Osteoblast (primary cell): Measurements from ENCODE around the gene RBM44. TPM values are rescaled to one million over a fixed set of nuclear protein-coding genes. Genes with fewer than 3 reads are reported as not detected.

Experiments
- DNase-seq: peaks from one replicate; pipeline ENCODE4 v3.0.0; 2011; ENCODE audit warnings: low spot score, mixed read lengths; ENCODE audit not compliant: insufficient read length; ENCODE audit errors: missing footprints
- H2AFZ ChIP-seq: 2 replicates; pipeline ENCODE4 v1.6.0; 2011; ENCODE audit warnings: mild to moderate bottlenecking, low read length
- H3K27ac ChIP-seq: 2 replicates; pipeline ENCODE4 v1.5.1; 2011; ENCODE audit warnings: mild to moderate bottlenecking, low read depth, low read length, moderate library complexity
- H3K27me3 ChIP-seq: 2 replicates; pipeline ENCODE4 v1.6.0; 2012; ENCODE audit warnings: mild to moderate bottlenecking, control low read depth, inconsistent platforms, low read length, moderate library complexity; ENCODE audit not compliant: insufficient read depth
- H3K36me3 ChIP-seq: 2 replicates; pipeline ENCODE4 v1.5.1; 2011; ENCODE audit warnings: mild to moderate bottlenecking, low read length, control low read depth, moderate library complexity; ENCODE audit not compliant: insufficient read depth
- H3K4me1 ChIP-seq: 2 replicates; pipeline ENCODE4 v1.5.1; 2011; ENCODE audit warnings: mild to moderate bottlenecking, low read length, control low read depth, moderate library complexity; ENCODE audit not compliant: insufficient read depth
- H3K4me2 ChIP-seq: 2 replicates; pipeline ENCODE4 v1.6.0; 2011; ENCODE audit warnings: mild to moderate bottlenecking, low read length; ENCODE audit not compliant: insufficient read depth
- H3K4me3 ChIP-seq: fragments of 200-600 bp; sonication (generic); 3 replicates; pipeline ENCODE4 v1.5.1; 2012; ENCODE audit warnings: mild to moderate bottlenecking, low read length, inconsistent platforms; ENCODE audit not compliant: insufficient read depth
- H3K79me2 ChIP-seq: 2 replicates; pipeline ENCODE4 v1.6.0; 2012; ENCODE audit warnings: mild to moderate bottlenecking, low read length, control low read depth, inconsistent platforms; ENCODE audit not compliant: insufficient read depth
- H3K9me3 ChIP-seq: 2 replicates; pipeline ENCODE4 v1.5.1; 2011; ENCODE audit warnings: low read depth, low read length, control low read depth
- H4K20me1 ChIP-seq: 2 replicates; pipeline ENCODE4 v1.6.0; 2012; ENCODE audit warnings: mild to moderate bottlenecking, low read length, control low read depth; ENCODE audit not compliant: insufficient read depth
- CTCF ChIP-seq: IDR thresholded peaks from 2 replicates; pipeline ENCODE4 v1.5.1; 2011; ENCODE audit warnings: mild to moderate bottlenecking, low read depth, low read length, moderate library complexity; ENCODE audit errors: extremely low read depth
- total RNA-seq: library from RNA; depleted of rRNA; stranded (reverse); fragments of >200 nt; gene quantifications from 2 replicates; pipeline ENCODE4 v1.2.3, GENCODE V29; 2012

Gene RBM44
- total RNA-seq, 1 donor = 0.72 TPM

GRCh38 chr2:237870754-237871651 lies 72.4 kb downstream of the RBM44 start:
- no peak overlapping the region for H3K4me2 ChIP-seq
- no peaks in the 10 kb centered on the region for H3K79me2 ChIP-seq
- no peak for TF ChIP-seq CTCF
- H2AFZ ChIP-seq = no peak overlapping the region
- H3K4me1 ChIP-seq = peaks cover 37% of the 10 kb centered on the region
- H3K36me3 ChIP-seq = no peaks in the 10 kb centered on the region
- no peaks in the 10 kb centered on the region for H4K20me1 ChIP-seq
- no peaks in the 10 kb centered on the region for H3K27me3 ChIP-seq
- DNase-seq = peak; percentile 48
- no peaks in the 10 kb centered on the region for H3K9me3 ChIP-seq
- no peak overlapping the region for H3K4me3 ChIP-seq
- no peak overlapping the region for H3K27ac ChIP-seq

DNA sequence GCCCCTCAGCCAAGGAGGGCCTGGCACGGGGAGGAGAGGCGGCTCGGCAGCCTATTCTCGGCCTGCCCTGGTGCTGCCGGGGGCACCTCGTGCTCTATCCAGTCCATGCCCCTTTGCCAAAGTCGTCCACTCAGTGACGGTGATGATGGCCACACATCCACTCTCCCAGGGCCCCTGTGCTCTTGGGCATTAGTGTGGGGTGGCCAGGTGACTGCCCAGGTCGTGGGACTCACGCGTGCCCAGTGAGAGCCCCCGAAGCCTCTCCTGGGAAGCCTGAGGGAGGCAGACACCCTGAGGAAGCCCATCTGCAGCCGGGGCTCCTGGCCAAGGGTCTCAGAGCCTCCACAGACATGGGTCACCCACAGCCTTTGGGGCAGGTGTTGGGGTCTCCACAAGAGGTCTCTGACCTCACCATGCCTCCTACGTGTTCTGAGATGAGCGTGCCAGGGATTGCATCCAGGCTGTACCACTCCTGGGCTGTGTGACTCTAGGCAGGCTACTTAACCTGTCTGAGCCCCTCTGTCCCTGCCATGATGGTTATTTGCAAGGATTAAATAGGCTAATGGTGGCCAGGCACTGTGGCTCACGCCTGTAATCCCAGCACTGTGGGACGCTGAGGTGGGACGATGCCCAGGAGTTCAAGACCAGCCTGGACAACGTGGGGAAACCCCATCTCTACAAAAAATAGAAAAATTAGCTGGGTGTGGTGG lies 73.8 kb downstream of the RBM44 start:
- no peak for TF ChIP-seq CTCF
- Histone ChIP-seq H3K27ac (no peak overlapping the region), H3K36me3 (no peaks in the 10 kb centered on the region), H4K20me1 (no peaks in the 10 kb centered on the region), H3K9me3 (no peaks in the 10 kb centered on the region), H3K27me3 (no peaks in the 10 kb centered on the region), H3K4me2 (no peak overlapping the region), H3K79me2 (no peaks in the 10 kb centered on the region), H2AFZ (no peak overlapping the region), H3K4me3 (no peak overlapping the region), H3K4me1 (peaks cover 31% of the 10 kb centered on the region)
- no peak for DNase-seq

DNA sequence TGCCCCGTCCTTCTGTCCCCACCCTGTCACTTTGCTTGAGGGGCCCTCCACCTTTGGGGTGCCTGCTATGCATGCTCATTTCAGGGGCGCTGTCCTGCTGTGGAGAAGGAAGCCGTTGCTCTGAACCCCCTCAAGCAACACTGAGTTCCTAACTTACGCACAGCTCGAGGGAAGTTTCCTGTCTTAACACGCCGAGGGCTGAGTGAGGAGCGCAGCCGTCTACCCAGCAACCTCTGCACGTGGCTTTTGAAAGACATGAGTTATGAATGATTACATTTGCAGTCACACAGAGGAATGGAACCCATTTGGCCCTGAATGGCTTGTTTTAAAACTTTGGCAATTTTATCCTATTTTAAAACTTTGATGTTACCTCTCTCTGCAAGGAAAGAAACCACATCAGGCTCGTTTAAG lies 74.8 kb downstream of the RBM44 start:
- Histone ChIP-seq H3K27ac (no peak overlapping the region), H3K4me1 (peaks cover 27% of the 10 kb centered on the region)
- no peak for DNase-seq

More for the DNA sequence above, 74.8 kb downstream of the RBM44 start:
- no peak overlapping the region for H2AFZ ChIP-seq
- TF ChIP-seq CTCF = no peak
- H3K9me3 ChIP-seq = no peaks in the 10 kb centered on the region
- H3K4me2 ChIP-seq = no peak overlapping the region
- no peaks in the 10 kb centered on the region for H3K79me2 ChIP-seq
- no peak overlapping the region for H3K4me3 ChIP-seq
- no peaks in the 10 kb centered on the region for H3K36me3 ChIP-seq
- H4K20me1 ChIP-seq = no peaks in the 10 kb centered on the region
- no peaks in the 10 kb centered on the region for H3K27me3 ChIP-seq
